Heart left ventricle (tissue), 16 donors: Measurements from ENCODE around the gene IL22RA1. TPM values are rescaled to one million over a fixed set of nuclear protein-coding genes. Genes with fewer than 3 reads are reported as not detected.

Experiments used
- ATAC-seq, 4 donors: fragments of 200-7000 bp; cut with Tn5 transposase; one replicate each; pipeline ENCODE4 v1.9.1; 2020 to 2022; ENCODE audit warnings: moderate library complexity in 4 of 4, mild to moderate bottlenecking in 3 of 4, moderate number of reproducible peaks in 1 of 4
- DNase-seq, 5 donors: peaks; one replicate each; pipeline ENCODE4 v3.0.0-alpha.2; 2020
- H3K27ac ChIP-seq, 12 donors: fragments of 200-600 bp; sonication (generic) in 4 of 12; one replicate each; pipeline versions ENCODE4 v1.5.0 to v1.8.0; 2016 to 2022; ENCODE audit warnings: mild to moderate bottlenecking in 2 of 12
- H3K27me3 ChIP-seq, 9 donors: fragments of 200-600 bp; sonication (generic) in 2 of 9; one replicate each; pipeline versions ENCODE4 v1.5.1 to v1.8.0; 2016 to 2022; ENCODE audit warnings: mild to moderate bottlenecking in 3 of 9
- H3K36me3 ChIP-seq, 9 donors: fragments of 200-600 bp; sonication (generic) in 2 of 9; one replicate each; pipeline versions ENCODE4 v1.5.0 to v1.8.0; 2018 to 2022; ENCODE audit warnings: mild to moderate bottlenecking in 2 of 9
- H3K4me1 ChIP-seq, 12 donors: fragments of 200-600 bp; sonication (generic) in 4 of 12; one replicate each; pipeline versions ENCODE4 v1.5.0 to v1.8.0; 2016 to 2022; ENCODE audit warnings: mild to moderate bottlenecking in 3 of 12
- H3K4me3 ChIP-seq, 12 donors: fragments of 200-600 bp; sonication (generic) in 4 of 12; one replicate each; pipeline versions ENCODE4 v1.5.0 to v1.8.0; 2017 to 2022; ENCODE audit warnings: mild to moderate bottlenecking in 9 of 12, moderate library complexity in 4 of 12
- H3K9me3 ChIP-seq, 12 donors: fragments of 200-600 bp; sonication (generic) in 4 of 12; one replicate each; pipeline versions ENCODE4 v1.5.0 to v1.8.0; 2016 to 2022; ENCODE audit warnings: mild to moderate bottlenecking in 1 of 12
- POLR2A ChIP-seq, 2 donors: fragments of 450-650 bp; IDR thresholded peaks; one replicate each; pipeline ENCODE4 v1.6.1; 2017; ENCODE audit warnings: antibody characterized with exemption in 2 of 2, mild to moderate bottlenecking in 2 of 2, moderate library complexity in 2 of 2
- WGBS, 4 donors: extraction: QIAGEN DNeasy Blood & Tissue Kit in 2 of 4; methylation state at CpG; one replicate each; pipeline versions ENCODE4 v1.1.5 to v1.1.7; 2013 to 2018; 5-methylcytosine and 5-hydroxymethylcytosine counted together
- intact Hi-C, 10 donors: fragments of 100-400 bp; cut with DNase I; formaldehyde crosslinking; loops; one replicate each; pipeline versions ENCODE4 v1.11.1 to v1.14.2; 2022
- polyA plus RNA-seq, 2 donors: library from polyadenylated mRNA; stranded (reverse); fragments of 200-250 nt; gene quantifications; one replicate each; pipeline ENCODE4 v1.2.3, GENCODE V29; 2013
- total RNA-seq, 9 donors: library from RNA; depleted of rRNA in 2 of 9; stranded (reverse); fragments of >200 nt in 2 of 9; fragmentation: NEBNext Ultra II Directional in 3 of 9; extraction: Animal tissue kit (Norgen Biotek cat#: 25700) in 3 of 9; gene quantifications; one replicate each; pipeline versions ENCODE4 v1.1.0 to v1.2.4, GENCODE V29; 2016 to 2023
- TF ChIP-seq, protein P1 (sequence below), 12 donors: fragments of 200-600 bp; sonication (generic) in 4 of 12; IDR thresholded peaks; one replicate each; pipeline versions ENCODE4 v1.5.0 to v1.8.0; 2018 to 2022; ENCODE audit warnings: antibody characterized with exemption in 12 of 12, mild to moderate bottlenecking in 5 of 12
- donor health status: ischemic (EF 13 %, LVEDD 7.1; RV severe dilation, severe dysfunction).
- donor health status: healthy with polysubstance abuse.
- donor health status: DM: no; HTN: yes; CAD: no.
- donor health status: DM: no; HTN: no; CAD: no.
- donor health status: ischemic (EF 25% LVEDD 6.9; RV normal size, moderate dysfunction).
- donor health status: ischemic (EF 25% LVEDD 5.7; RV mildly dilated, moderate dysfunction).
- donor health status: healthy.
- donor health status: DM: yes; HTN: yes; CAD: no.
- donor health status: ischemic (EF 35%, LVEDD 5.7; RV mildly dilated, moderate dysfunction).
- donor health status: nonischemic (EF 11% LVEDD 7.7; RV severe dilation, severe dysfunction).
- donor health status: DM: yes; HTN: yes; CAD: no.
- donor health status: PGD.
- donor health status: ischemic (EF 29% LVEDD 5.4; RV normal size, mild dysfunction).
- donor health status: nonischemic (EF 23%, LVEDD 6.1; RV moderate dilation, normal function).

The IL22RA1 gene
- total and polyA plus RNA-seq, 11 donors, result 0.04 to 1.3 (median 0.36) TPM; not detected in 3

DNA sequence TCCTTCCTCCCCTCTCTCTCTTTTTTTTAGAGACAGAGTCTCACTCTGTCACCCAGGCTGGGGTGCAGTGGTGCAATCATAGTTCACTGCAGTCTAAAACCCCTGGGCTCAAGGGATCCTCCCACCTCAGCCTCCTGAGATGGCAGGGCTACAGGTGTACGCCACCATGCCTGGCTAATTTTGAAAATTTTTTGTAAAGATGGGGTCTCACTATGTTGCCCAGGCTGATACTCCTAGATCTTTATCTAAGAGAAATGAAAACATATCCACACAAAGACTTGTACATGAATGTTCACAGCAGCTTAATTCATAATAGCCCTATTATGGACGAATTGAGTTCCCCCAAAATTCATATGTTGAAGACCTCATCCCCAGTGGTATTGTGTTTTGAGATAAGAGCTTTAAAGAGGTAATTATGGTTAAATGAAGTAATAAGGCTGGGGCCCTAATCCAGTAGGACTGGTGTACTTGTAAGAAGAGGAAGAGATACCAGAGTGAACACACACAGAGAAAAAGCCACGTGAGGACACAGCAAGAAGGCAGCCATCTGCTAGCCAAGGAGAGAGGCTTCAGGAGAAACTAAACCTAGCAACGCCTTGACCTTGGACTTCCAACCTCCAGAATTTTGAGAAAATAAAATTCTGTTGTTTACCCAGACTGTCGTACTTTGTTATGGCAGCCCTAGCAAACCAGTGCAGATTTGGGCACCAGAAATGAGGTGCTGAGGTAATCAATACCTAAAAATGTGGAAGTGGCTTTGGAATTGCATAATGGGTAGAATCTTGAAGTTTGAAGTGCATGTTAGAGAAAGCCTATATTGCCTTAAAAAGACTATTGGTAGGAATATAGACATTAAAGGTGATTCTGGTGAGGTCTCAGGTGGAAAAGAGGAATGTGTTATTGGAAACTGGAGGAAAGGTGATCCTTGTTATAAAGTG, 31.0 kb upstream of the IL22RA1 start:
- no peak for TF ChIP-seq POLR2A (IDR thresholded peaks at IDR 0.05)
- TF ChIP-seq, protein P1, sequence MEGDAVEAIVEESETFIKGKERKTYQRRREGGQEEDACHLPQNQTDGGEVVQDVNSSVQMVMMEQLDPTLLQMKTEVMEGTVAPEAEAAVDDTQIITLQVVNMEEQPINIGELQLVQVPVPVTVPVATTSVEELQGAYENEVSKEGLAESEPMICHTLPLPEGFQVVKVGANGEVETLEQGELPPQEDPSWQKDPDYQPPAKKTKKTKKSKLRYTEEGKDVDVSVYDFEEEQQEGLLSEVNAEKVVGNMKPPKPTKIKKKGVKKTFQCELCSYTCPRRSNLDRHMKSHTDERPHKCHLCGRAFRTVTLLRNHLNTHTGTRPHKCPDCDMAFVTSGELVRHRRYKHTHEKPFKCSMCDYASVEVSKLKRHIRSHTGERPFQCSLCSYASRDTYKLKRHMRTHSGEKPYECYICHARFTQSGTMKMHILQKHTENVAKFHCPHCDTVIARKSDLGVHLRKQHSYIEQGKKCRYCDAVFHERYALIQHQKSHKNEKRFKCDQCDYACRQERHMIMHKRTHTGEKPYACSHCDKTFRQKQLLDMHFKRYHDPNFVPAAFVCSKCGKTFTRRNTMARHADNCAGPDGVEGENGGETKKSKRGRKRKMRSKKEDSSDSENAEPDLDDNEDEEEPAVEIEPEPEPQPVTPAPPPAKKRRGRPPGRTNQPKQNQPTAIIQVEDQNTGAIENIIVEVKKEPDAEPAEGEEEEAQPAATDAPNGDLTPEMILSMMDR (IDR thresholded peaks at IDR 0.05), result no peak
- DNase-seq (no peak), ATAC-seq (no peak)
- intact Hi-C loops, result no loop called here
- Histone ChIP-seq H3K4me1 (no peaks in the 10 kb centered on the region), H3K27me3 (peaks cover 0 to 8% (median 0%) of the 10 kb centered on the region in 9 donors), H3K9me3 (peaks cover 0 to 4% (median 0%) of the 10 kb centered on the region in 12 donors), H3K27ac (no peak overlapping the region), H3K4me3 (no peak overlapping the region), H3K36me3 (no peaks in the 10 kb centered on the region)
- WGBS, 4 donors, result 81 to 89% (median 83%) methylated on average over 5 of the region's 5 CpGs

DNA sequence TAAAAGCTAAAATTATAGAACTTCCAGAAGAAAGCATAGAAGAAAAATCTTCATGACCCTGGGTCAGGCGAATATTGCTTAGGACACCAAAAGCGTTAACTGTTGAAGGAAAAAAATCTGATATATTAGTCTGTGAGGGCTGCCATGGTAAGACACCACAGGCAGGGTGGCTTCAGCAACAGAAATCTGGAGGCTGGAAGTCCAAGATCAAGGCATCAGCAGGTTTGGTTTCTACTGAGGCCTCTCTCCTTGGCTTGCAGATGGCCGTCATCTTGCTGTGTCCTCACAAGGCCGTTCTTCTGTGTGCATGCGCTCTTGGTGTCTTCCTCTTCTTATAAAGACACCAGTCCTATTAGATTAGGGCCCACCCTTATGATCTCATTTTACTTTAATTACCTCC, 29.7 kb upstream of the IL22RA1 start:
- Histone ChIP-seq H3K4me1 (no peaks in the 10 kb centered on the region), H3K36me3 (no peaks in the 10 kb centered on the region), H3K27ac (no peak overlapping the region), H3K4me3 (no peak overlapping the region), H3K27me3 (peaks cover 0 to 8% (median 0%) of the 10 kb centered on the region in 9 donors), H3K9me3 (peaks cover 0 to 4% (median 0%) of the 10 kb centered on the region in 12 donors)
- DNase-seq (no peak), ATAC-seq (no peak)
- WGBS, 4 donors, result 91 to 97% (median 95%) methylated on average over 5 of the region's 5 CpGs
- intact Hi-C loops, result no loop called here
- TF ChIP-seq POLR2A (IDR thresholded peaks at IDR 0.05), result no peak
- TF ChIP-seq, protein P1 (IDR thresholded peaks at IDR 0.05), result no peak

DNA sequence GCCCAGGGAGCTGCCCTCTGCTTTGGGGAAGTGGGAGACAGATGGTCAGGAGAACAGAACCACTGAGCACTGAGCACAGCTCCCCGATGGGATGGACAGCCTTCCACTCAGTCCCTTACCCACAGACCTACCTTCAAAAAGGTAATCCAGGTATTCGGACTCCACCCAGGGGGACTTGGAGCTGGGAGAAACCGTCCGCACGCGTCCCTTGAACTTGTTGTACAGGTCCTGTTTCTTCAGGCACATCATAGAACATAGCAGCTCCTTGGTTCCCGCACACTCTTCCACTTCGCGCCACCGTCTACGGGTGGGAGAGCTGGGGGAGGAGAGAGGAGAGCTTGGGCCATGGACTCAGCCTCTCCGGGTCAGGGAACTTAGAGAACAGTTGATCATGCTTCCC, 26.3 kb upstream of the IL22RA1 start:
- Histone ChIP-seq H3K27ac (no peak overlapping the region), H3K4me1 (no peaks in the 10 kb centered on the region), H3K9me3 (peaks cover 0 to 4% (median 0%) of the 10 kb centered on the region in 12 donors), H3K27me3 (peaks cover 0 to 8% (median 0%) of the 10 kb centered on the region in 9 donors), H3K36me3 (no peaks in the 10 kb centered on the region), H3K4me3 (no peak overlapping the region)
- no peak for TF ChIP-seq POLR2A (IDR thresholded peaks at IDR 0.05)
- TF ChIP-seq, protein P1 (IDR thresholded peaks at IDR 0.05), result no peak
- DNase-seq (no peak), ATAC-seq (no peak)
- intact Hi-C loops, result no loop called here
- WGBS, 4 donors, result 93 to 96% (median 96%) methylated on average over 11 to 12 of the region's 12 CpGs

DNA sequence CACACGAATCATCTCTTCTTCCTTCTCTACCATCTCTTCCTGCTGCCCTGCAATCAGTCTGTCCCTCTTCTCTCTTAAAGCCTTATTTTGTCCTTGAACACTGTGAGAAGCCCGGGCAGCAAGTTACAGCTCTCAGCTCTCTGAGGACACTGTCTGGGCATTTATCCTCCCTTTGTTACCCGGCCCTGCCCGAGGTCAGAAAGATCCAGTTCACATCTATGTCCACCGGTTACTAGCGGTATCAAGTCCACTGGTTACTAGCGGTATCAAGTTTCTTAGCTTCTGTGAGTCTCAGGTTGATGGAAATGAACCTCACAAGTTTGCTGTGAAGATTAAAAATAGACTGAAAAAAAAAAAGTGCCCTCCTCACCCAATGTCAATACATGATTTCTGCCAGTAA, 25.3 kb upstream of the IL22RA1 start:
- DNase-seq, result no peak
- no peak overlapping the region for H3K27ac ChIP-seq
- peaks cover 0 to 4% (median 0%) of the 10 kb centered on the region in 12 donors for H3K9me3 ChIP-seq
- TF ChIP-seq POLR2A (IDR thresholded peaks at IDR 0.05), result no peak
- TF ChIP-seq, protein P1 (IDR thresholded peaks at IDR 0.05), result no peak
- ATAC-seq, result no peak
- intact Hi-C loops, result no loop called here
- 80 to 87% (median 83%) methylated on average over 7 of the region's 7 CpGs for WGBS, 4 donors
- H3K27me3 ChIP-seq, result peaks cover 0 to 8% (median 0%) of the 10 kb centered on the region in 9 donors
- no peaks in the 10 kb centered on the region for H3K36me3 ChIP-seq
- H3K4me1 ChIP-seq, result no peaks in the 10 kb centered on the region
- no peak overlapping the region for H3K4me3 ChIP-seq
